ENCODE results near the gene ARAP3. TPM values are rescaled to one million over a fixed set of nuclear protein-coding genes. Genes with fewer than 3 reads are reported as not detected.

The ARAP3 gene
- total RNA-seq, 1 experiment from 2014 or later, result 15.1 TPM

GRCh38 chr5:141647851-141648250 is 34.2 kb downstream of the ARAP3 start:
- peaks cover 0 to 18% of the 10 kb centered on the region in 2 experiments; a peak in 2 of 4 replicates for H3K4me1 ChIP-seq (ENCODE audit: control insufficient read depth in 1 of 2, insufficient read depth in 2 of 2, low read length in 2 of 2)
- no peaks in the 10 kb centered on the region for H4K20me1 ChIP-seq (ENCODE audit: insufficient read depth)
- RAD21 ChIA-PET (ENCODE audit: low non-redundant PET in 1 of 2, low total read pairs in 2 of 2, uncharacterized antibody in 2 of 2, unreplicated experiment in 2 of 2), result no interaction called here
- no TSS peak for BruUV-seq (replicated peaks)
- no peak overlapping the region for H3K9ac ChIP-seq (ENCODE audit: low read length)
- H3K9me3 ChIP-seq (ENCODE audit: control insufficient read depth in 1 of 2, insufficient read depth in 1 of 2, low read depth in 1 of 2, low read length in 2 of 2), result no peaks in the 10 kb centered on the region
- POLR2A ChIA-PET, result no interaction called here
- CTCF ChIA-PET, result no interaction called here
- peaks cover 2 to 3% of the 10 kb centered on the region in 2 experiments; a peak in 2 of 4 replicates for H3K36me3 ChIP-seq (ENCODE audit: control insufficient read depth in 1 of 2, insufficient read depth in 2 of 2, low read length in 2 of 2)
- no peak overlapping the region for H2AFZ ChIP-seq (ENCODE audit: low read depth, low read length, poor library complexity, severe bottlenecking)
- H3K27ac ChIP-seq (ENCODE audit: low read depth, low read length), result no peak overlapping the region
- no peaks in the 10 kb centered on the region for H3K9me2 ChIP-seq (ENCODE audit: insufficient read depth)
- H3K4me3 ChIP-seq (replicated peaks in 1 of 2; ENCODE audit: low read depth in 1 of 2, low read length in 2 of 2), result no peak overlapping the region
- TF ChIP-seq CBX3 (IDR thresholded peaks at IDR 0.05; ENCODE audit: low read depth) (no peak), YY1 (IDR thresholded peaks at IDR 0.05; ENCODE audit: extremely low read depth, insufficient replicate concordance, low read depth, low read length) (no peak), TCF7L2 (IDR thresholded peaks at IDR 0.05; ENCODE audit: borderline replicate concordance, extremely low read depth, insufficient read depth, insufficient read length) (no peak), CEBPB (IDR thresholded peaks at IDR 0.05; ENCODE audit: low read depth) (no peak), SP1 (IDR thresholded peaks at IDR 0.05; ENCODE audit: low read depth) (no peak), ZBTB33 (IDR thresholded peaks at IDR 0.05; ENCODE audit: extremely low read depth, insufficient replicate concordance, low read length) (no peak)
- TF ChIP-seq, protein P1, sequence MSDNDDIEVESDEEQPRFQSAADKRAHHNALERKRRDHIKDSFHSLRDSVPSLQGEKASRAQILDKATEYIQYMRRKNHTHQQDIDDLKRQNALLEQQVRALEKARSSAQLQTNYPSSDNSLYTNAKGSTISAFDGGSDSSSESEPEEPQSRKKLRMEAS (IDR thresholded peaks at IDR 0.05), result no peak
- TF ChIP-seq, protein P2, sequence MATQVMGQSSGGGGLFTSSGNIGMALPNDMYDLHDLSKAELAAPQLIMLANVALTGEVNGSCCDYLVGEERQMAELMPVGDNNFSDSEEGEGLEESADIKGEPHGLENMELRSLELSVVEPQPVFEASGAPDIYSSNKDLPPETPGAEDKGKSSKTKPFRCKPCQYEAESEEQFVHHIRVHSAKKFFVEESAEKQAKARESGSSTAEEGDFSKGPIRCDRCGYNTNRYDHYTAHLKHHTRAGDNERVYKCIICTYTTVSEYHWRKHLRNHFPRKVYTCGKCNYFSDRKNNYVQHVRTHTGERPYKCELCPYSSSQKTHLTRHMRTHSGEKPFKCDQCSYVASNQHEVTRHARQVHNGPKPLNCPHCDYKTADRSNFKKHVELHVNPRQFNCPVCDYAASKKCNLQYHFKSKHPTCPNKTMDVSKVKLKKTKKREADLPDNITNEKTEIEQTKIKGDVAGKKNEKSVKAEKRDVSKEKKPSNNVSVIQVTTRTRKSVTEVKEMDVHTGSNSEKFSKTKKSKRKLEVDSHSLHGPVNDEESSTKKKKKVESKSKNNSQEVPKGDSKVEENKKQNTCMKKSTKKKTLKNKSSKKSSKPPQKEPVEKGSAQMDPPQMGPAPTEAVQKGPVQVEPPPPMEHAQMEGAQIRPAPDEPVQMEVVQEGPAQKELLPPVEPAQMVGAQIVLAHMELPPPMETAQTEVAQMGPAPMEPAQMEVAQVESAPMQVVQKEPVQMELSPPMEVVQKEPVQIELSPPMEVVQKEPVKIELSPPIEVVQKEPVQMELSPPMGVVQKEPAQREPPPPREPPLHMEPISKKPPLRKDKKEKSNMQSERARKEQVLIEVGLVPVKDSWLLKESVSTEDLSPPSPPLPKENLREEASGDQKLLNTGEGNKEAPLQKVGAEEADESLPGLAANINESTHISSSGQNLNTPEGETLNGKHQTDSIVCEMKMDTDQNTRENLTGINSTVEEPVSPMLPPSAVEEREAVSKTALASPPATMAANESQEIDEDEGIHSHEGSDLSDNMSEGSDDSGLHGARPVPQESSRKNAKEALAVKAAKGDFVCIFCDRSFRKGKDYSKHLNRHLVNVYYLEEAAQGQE (IDR thresholded peaks at IDR 0.05; ENCODE audit: low read depth), result no peak
- H3K27me3 ChIP-seq (ENCODE audit: insufficient read depth, low read length), result no peaks in the 10 kb centered on the region
- H3K79me2 ChIP-seq (ENCODE audit: insufficient read depth, low read length), result no peaks in the 10 kb centered on the region
- intact Hi-C loops (cut with micrococcal nuclease), result no loop called here
- DNase-seq (ENCODE audit: low read depth, low spot score) (no peak), ATAC-seq (no peak)
- no peak overlapping the region for H3K4me2 ChIP-seq (ENCODE audit: low read length)
